Tongue (tissue), 2 donors: ENCODE data around the gene EIPR1. TPM values are rescaled to one million over a fixed set of nuclear protein-coding genes. Genes with fewer than 3 reads are reported as not detected.

Experiments used
- DNase-seq: peaks from one replicate; pipeline ENCODE4 v3.0.0-alpha.2; 2015
- total RNA-seq: library from RNA; depleted of rRNA; stranded (reverse); fragments of >200 nt; gene quantifications from one replicate; pipeline ENCODE4 v1.2.3, GENCODE V29; 2014

Gene EIPR1
- total RNA-seq, 1 donor from 2014 or later = 28.9 TPM

GRCh38 chr2:3267869-3268704, 109.5 kb downstream of the EIPR1 start:
- DNase-seq = no peak

DNA sequence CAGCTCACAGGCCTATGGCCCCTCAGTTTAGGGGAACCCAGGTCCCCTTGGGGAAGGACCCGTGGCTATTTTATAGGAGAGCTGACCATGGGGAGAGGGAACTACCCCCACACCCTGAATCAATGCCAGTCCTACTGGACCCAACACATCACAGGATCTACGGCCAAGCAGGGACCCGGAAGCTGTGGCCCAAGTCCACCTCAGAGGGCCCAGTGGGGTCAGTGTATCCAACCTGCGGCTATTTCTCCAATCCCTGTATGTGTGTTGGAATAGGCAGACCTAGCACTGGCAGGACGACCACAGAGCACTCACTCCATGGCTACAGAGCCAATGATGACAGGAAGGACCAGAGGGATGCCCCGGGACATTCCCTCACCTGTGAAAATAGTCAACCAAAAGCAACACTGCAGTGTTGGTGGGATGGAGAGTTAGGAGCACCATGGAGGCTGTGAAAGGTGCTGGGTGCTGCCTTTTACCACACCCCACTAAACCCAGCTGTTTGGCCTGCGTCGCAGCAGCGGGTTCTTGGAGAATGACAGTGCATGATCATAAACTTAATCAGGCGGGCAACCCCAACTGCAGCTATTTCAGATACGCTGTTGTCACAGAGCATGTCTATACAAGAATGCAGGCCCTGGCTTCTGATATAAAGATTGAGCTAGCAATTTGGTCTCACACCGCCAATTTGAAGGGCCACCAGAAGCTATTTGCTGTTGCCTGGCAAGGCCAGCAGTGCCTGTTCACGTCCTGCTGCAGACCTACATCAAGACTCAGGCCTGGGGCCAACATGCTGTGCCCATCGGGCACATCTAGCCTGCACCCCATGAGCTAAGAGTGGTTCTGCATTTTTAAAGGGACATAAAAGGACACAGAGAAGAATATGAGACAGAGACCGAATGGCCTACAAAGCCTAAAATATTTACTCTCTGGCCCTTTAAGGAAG, 110.4 kb downstream of the EIPR1 start:
- no peak for DNase-seq

- peak; percentile 33 for DNase-seq
Measured at GRCh38 chr2:3265981-3266924, 111.4 kb downstream of the EIPR1 start.

GRCh38 chr2:3265471-3265870, 112.1 kb downstream of the EIPR1 start:
- no peak for DNase-seq

DNA sequence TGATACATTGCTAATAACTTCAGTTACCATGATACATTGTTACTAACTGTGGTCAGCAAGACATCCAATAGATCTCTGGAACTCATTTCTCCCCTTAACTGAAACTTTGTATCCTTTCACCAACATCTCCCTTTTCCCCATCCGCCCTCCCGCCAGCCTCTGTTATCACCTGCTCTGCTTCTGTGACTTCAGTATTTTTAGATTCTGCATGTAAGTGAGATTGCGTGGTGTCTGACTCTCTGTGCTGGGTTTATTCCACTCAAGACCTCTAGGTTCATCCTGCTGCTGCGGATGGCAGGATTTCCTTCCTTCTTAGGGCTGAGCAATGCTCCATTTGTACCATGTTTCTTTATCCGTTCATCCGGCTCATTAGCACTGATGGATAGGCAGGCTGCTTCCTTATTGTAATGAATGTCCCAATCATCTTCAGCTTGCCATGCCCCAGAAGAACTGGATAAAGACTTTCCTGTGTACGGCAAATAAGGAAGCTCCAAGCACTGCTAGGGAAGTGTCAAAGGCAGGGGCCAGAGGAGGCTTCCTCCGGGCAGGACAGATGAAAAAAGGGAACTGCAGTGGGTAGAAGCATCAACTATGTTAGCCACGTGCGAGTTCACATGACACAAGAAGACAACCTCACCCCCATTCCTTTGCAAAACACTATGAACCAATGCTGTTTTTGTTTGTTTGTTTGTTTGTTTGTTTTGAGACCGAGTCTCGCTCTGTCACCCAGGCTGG, 113.4 kb downstream of the EIPR1 start:
- no peak for DNase-seq

DNA sequence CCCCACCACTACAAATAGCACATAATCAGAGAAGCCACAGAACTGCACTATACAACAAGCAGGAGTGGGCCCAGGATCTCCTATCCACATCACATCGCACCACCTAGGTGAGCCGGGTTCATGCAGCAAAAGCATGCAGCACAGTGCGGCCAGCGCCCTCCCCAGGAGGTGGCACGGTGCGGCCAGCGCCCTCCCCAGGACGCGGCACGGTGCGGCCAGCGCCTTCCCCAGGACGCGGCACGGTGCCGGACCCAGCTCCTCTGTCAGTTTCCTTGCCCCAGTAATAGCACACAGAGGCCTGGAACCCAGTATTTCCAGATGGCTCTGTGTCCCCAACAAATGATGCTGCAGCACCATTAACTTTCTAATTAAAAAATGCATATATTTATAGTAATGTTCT, 114.1 kb downstream of the EIPR1 start:
- no peak for DNase-seq

- DNase-seq = no peak
Measured at GRCh38 chr2:3262437-3263388, 114.9 kb downstream of the EIPR1 start.

DNA sequence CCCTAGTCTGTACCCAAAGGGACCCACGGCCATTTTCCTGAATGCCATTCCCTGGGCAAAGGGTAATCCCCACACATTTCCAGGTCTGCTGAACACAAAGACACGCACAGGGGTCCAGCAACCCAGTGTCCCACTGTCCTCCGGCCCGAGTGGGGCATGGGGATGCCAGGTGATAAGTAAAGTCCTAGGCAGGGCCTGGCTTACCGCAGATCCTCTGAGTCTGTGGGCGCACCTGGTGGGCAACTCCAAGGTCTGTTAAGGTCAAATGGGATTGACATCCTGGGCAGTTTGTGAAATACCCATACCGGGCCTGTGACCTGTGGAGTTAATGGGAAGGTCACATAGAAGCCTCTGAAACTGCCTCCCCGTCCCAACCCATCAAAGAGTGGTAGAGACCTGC, 116.1 kb downstream of the EIPR1 start:
- no peak for DNase-seq

DNA sequence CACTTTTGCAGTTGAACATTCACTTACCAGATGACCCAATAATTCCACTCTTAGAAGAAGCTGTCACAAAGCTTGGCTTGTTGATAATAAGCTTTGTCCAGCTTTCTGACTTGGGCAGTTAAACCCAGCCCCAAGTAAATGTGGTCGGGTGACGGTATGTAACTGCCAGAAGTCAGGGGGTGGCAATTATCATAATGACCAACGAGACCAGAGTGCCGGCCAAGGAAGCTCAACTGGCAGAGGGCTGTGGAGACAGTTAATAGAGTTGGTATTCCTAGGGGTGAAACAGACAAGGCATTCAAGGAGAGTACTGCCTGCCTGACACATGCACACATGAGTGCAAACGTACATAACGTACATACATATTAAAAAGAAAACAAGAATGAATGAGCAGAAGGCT, 116.7 kb downstream of the EIPR1 start:
- no peak for DNase-seq

GRCh38 chr2:3257826-3258225, 119.8 kb downstream of the EIPR1 start:
- DNase-seq = no peak

DNA sequence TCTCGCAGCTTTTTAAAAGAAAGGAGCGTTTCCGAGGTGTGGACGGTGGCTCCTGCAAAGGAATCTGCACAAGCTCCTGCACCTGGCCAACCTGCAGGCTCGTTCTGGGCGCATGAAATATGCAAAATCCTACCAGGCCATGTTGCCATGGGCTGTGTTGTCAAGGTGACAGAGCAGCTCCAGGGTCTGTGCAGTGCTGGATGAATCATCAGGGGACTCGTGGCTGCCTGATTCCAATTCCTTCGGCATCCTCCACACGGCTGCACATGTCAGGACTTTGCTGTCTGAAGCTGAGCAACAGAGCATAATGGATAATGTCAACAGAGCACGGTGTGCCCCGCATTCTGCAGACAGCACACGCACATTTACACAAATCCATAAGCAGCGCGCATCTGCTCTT, 120.5 kb downstream of the EIPR1 start:
- peak; percentile 12 for DNase-seq

DNA sequence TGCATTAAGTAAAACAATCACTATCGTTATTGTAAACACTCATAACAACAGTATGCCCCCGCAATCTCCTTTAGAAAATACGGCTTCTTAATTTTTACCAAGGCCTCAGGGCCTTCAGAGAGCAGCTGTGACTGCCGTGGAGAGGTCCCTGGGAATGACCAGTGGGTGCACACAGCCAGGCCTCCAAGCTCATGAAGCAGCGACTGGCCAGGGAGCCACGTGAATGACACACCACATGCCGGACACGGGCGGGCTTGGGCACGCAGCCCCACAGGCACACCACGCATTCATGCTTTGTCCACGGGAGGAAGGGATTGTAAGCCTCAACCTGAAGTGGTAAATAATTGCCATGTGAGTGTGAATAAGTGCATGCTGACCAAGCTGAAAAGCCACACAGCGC, 121.0 kb downstream of the EIPR1 start:
- DNase-seq = no peak

- no peak for DNase-seq
Measured at GRCh38 chr2:3256157-3256556, 121.5 kb downstream of the EIPR1 start.

- no peak for DNase-seq
Measured at GRCh38 chr2:3254442-3254941, 123.1 kb downstream of the EIPR1 start.

GRCh38 chr2:3253913-3254441, 123.6 kb downstream of the EIPR1 start:
- no peak for DNase-seq

GRCh38 chr2:3251946-3252345, 125.7 kb downstream of the EIPR1 start:
- peak; percentile 44 for DNase-seq

DNA sequence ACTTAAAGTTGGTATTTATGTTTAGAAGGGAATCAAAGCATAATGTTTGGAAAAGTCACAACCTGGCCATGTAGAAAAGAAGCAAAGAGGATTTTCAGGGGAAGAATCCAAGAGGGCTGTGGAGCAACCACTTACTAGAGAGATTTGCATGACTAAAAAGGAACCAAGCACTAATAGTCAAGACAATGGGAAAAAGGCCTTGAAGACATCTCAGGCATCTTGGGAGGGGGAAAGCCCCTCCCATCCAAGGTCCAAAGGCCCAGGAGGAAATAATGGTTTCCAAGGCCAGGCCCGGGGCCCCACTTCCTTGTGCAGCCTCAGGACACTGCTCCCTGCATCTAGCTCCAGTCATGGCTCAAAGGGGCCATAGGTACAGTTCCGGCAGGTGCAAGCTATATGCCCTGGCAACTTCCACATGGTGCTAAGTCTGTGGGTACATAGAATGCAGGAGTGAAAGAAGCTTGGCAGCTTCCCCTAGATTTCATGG, 128.1 kb downstream of the EIPR1 start:
- DNase-seq = no peak

- no peak for DNase-seq
Measured at GRCh38 chr2:3248754-3249475, 128.7 kb downstream of the EIPR1 start.
